Body of pancreas (tissue), 4 donors: ENCODE results near the gene POC1A.

Source experiments
- POLR2A ChIP-seq, 3 donors: fragments of 450-650 bp; IDR thresholded peaks; one replicate each; pipeline ENCODE4 v1.6.1; 2016; ENCODE audit warnings: antibody characterized with exemption in 3 of 3, mild to moderate bottlenecking in 2 of 3
- TF ChIP-seq, protein P1 (sequence below), 7 experiments: fragments of 450-650 bp in 4 of 7; fragments of 200-600 bp in 3 of 7; sonication (generic) in 3 of 7; IDR thresholded peaks; one replicate each; pipeline ENCODE4 v1.5.1; 2016 to 2019; ENCODE audit warnings: antibody characterized with exemption in 7 of 7

DNA sequence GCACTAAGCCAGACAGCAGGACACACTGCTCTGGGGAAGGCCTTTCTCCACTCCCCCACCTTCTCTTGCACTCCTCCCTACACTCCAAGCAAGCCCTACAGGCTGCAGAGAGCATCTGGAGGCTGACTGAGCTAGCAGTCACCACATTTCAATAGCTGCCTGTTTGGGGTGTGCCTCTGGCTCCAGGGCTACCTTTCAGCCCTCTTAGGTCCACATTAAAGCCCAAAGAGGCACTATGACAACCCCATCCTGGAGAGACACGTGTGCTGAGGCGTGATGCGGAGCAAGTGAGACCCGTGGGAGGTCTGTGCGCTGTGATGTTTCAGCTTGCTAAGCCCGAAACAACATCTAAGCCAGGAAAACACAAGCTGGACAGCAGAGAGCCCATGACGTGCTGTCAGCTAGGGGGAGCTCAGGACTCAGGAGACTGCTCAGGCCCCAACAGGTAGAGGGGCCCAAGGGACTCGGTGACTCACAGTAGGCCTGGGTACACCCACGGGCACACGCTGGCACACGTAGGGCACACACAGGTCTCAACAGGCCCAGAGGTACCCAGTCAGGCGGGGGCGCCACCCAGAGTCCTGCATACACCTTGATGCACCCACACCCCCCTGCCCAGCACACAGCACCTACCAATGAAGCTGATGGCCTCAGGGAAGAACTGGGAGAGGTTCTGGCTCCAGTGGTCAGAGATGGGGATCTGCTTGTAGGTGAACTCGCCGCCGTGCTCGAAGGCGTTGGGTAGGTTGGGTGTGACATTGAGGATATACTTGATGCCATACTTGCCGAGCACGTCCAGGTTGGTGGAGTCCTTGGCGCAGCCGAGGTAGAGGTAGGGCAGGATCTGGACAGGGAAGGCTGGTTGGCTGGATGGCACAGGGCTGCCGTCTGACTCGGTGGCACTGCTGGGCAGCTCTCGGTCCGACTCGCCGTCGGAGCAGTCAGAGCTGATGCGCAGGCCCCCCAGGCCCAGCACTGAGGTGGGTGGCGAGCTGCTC, 100.6 kb downstream of the POC1A start:
- TF ChIP-seq, protein P1, sequence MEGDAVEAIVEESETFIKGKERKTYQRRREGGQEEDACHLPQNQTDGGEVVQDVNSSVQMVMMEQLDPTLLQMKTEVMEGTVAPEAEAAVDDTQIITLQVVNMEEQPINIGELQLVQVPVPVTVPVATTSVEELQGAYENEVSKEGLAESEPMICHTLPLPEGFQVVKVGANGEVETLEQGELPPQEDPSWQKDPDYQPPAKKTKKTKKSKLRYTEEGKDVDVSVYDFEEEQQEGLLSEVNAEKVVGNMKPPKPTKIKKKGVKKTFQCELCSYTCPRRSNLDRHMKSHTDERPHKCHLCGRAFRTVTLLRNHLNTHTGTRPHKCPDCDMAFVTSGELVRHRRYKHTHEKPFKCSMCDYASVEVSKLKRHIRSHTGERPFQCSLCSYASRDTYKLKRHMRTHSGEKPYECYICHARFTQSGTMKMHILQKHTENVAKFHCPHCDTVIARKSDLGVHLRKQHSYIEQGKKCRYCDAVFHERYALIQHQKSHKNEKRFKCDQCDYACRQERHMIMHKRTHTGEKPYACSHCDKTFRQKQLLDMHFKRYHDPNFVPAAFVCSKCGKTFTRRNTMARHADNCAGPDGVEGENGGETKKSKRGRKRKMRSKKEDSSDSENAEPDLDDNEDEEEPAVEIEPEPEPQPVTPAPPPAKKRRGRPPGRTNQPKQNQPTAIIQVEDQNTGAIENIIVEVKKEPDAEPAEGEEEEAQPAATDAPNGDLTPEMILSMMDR (IDR thresholded peaks at IDR 0.05) = peak in 1 of 7 experiments; percentile 7
- no peak for TF ChIP-seq POLR2A (IDR thresholded peaks at IDR 0.05)
